Measurements from ENCODE around the gene SLC26A9.
"Not testable (repeated sequence)": the region's sequence is repeated elsewhere in the genome, so short reads cannot be mapped to it uniquely, and the experiment has no call there.

SLC26A9 gene

DNA sequence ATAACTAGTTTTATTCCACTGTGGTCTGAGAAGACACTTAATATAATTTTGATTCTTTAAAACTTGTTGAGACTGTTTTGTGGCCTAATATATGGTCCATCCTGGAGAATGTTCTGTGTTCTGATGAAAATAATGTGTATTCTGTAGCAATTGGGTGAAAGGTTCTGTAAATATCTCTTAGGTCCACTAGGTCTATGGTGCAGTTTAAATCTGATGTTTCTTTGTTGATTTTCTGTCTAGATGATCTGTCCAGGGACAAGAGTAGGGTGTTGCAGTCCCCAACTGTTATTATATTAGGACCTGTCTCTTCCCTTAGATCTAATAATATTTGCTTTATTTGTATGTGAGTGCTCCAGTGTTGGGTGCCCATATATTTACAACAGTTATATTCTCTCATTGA lies 59.5 kb downstream of the SLC26A9 start:
- TF ChIP-seq Cebpa-rat (IDR thresholded peaks at IDR 0.05), result no peak
- Histone ChIP-seq H3K4me2 (no peak overlapping the region), H3K36me3 (0 out of 2 replicates have a peak, but pooled peaks cover 4% of the 10 kb centered on the region), H3K4me1 (no peaks in the 10 kb centered on the region), H3K27ac (no peak overlapping the region), H3K27me3 (no peaks in the 10 kb centered on the region), H3K9ac (no peak overlapping the region), H3K9me3 (peaks cover 60% of the 10 kb centered on the region), H3K4me3 (no peak overlapping the region), H4K20me1 (no peaks in the 10 kb centered on the region)

DNA sequence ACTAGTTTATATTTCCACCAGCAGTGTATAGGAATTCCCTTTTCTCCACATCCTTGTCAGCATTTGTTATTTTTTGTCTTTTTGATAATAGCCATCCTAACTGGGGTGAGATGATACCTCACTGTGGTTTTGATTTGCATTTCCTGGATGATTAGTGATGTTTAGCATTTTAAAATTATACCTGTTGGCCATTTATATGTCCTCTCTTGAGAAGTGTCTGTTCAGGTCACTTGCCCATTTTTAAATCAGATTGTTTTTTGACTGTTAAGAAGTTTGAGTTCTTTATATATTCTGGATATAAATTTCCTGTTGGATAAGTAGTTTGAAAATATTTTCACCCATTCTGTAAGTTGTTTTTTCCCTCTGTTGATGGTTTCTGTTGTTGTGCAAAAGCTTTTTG lies 62.3 kb downstream of the SLC26A9 start:
- Histone ChIP-seq H3K9me3 (peaks cover 46% of the 10 kb centered on the region), H3K4me3 (no peak overlapping the region), H3K4me2 (no peak overlapping the region), H3K4me1 (peaks cover 8% of the 10 kb centered on the region; the same call in 1 of the 2 replicates), H3K27ac (no peak overlapping the region), H3K36me3 (no peaks in the 10 kb centered on the region), H4K20me1 (no peaks in the 10 kb centered on the region), H3K9ac (no peak overlapping the region), H3K27me3 (no peaks in the 10 kb centered on the region)
- no peak for TF ChIP-seq Cebpa-rat (IDR thresholded peaks at IDR 0.05)

DNA sequence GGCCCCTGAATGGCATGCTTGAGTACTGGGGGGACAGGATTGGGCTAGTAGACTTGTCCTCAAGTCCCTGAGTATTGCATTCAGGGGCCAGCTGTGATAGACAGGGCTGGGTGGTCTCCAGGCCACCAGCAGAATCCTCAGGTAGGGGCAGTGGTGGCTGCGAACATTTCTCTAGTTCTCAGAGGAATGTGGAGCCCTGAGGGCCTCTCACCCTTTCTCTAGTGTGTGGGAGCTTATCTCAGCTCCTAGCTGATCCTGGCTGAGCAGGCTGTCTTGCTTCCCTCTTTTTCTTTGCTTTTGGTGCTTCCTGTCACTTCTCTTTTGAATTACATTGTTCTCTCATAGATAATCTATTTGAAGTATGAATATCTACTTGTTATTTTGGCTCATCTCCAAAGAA lies 63.3 kb downstream of the SLC26A9 start:
- peaks cover 43% of the 10 kb centered on the region for H3K9me3 ChIP-seq

DNA sequence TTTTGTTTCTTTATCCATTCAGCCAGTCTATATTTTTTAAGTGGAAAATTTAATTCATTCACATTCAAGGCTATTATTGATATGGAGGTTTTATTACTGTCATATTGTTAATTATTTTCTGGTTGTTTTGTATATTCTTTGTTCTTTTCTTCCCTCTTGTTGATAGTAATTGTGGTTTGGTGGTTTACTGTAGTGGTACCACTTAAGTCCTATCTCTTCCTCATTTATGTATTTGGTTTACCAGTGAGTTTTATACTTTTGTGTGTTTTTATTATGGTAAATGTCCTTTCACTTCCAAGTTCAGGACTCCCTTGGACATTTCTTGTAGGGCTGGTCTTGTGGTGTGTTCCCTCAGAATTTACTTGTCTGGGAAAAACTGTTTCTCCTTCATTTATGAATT lies 65.2 kb downstream of the SLC26A9 start:
- Histone ChIP-seq H3K9me3 (peaks cover 49% of the 10 kb centered on the region), H4K20me1 (no peaks in the 10 kb centered on the region), H3K27me3 (no peaks in the 10 kb centered on the region), H3K4me2 (no peak overlapping the region), H3K4me3 (no peak overlapping the region), H3K4me1 (peaks cover 8% of the 10 kb centered on the region; the same call in 1 of the 2 replicates), H3K36me3 (no peaks in the 10 kb centered on the region), H3K27ac (no peak overlapping the region), H3K9ac (no peak overlapping the region)
- TF ChIP-seq Cebpa-rat (IDR thresholded peaks at IDR 0.05), result no peak

More for the DNA sequence above, 63.3 kb downstream of the SLC26A9 start:
- Histone ChIP-seq H3K4me1 (peaks cover 8% of the 10 kb centered on the region; the same call in 1 of the 2 replicates), H3K36me3 (no peaks in the 10 kb centered on the region), H3K4me2 (no peak overlapping the region), H4K20me1 (no peaks in the 10 kb centered on the region), H3K27me3 (no peaks in the 10 kb centered on the region), H3K4me3 (no peak overlapping the region), H3K9ac (no peak overlapping the region), H3K27ac (no peak overlapping the region)
- TF ChIP-seq Cebpa-rat (IDR thresholded peaks at IDR 0.05), result no peak

- H3K36me3 ChIP-seq, H3K4me1 ChIP-seq, H3K27ac ChIP-seq, H4K20me1 ChIP-seq, H3K4me2 ChIP-seq, H3K4me3 ChIP-seq, H3K9ac ChIP-seq, H3K27me3 ChIP-seq: not testable (repeated sequence)
- peaks cover 27% of the 10 kb centered on the region for H3K9me3 ChIP-seq
Measured at GRCh38 chr1:205873148-205873547, 70.1 kb downstream of the SLC26A9 start.

DNA sequence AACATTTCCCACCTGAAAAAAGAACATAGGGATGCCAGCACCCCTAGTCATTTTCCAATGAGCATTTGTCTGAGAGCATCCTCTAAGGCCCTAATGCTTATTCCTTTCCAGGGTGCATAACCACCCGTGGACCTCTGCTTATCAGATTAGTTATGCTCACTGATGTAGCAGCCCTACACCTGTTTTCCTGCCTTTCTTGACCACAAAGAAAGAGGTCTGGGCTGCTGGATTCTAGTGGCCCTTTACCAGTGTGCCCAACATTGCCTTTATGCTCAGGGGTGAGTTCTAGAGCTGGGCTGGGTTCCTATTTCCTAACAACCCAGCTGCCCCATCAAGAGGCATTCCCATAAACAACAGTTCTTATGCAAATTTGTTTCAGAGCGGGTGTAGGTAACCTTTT lies 73.0 kb downstream of the SLC26A9 start:
- Histone ChIP-seq H4K20me1 (no peaks in the 10 kb centered on the region), H3K4me1 (no peaks in the 10 kb centered on the region), H3K9me3 (peaks cover 17% of the 10 kb centered on the region), H3K27me3 (no peaks in the 10 kb centered on the region), H3K27ac (no peak overlapping the region), H3K4me3 (no peak overlapping the region), H3K4me2 (no peak overlapping the region), H3K9ac (no peak overlapping the region), H3K36me3 (no peaks in the 10 kb centered on the region)
- TF ChIP-seq Cebpa-rat (IDR thresholded peaks at IDR 0.05), result no peak
